HepG2 (cell line): ENCODE data around the gene BEST2. TPM values are rescaled to one million over a fixed set of nuclear protein-coding genes. Genes with fewer than 3 reads are reported as not detected.

Experiments
- ASH2L ChIP-seq: fragments of 300-600, 200-600 bp; sonication (generic); IDR thresholded peaks from 2 replicates; pipeline ENCODE4 v1.7.0; 2017; ENCODE audit warnings: low read depth, mild to moderate bottlenecking, moderate library complexity, mixed read lengths, low read length; ENCODE audit not compliant: insufficient read length
- BCL6 ChIP-seq: IDR thresholded peaks from 2 replicates; pipeline ENCODE4 v1.6.1; 2016; ENCODE audit warnings: missing genetic modification reagents, missing compliant biosample characterization
- CREB1 ChIP-seq, 2 experiments: fragments of 450-650 bp in 1 of 2; IDR thresholded peaks; 2 replicates each; pipeline ENCODE4 v1.6.1; 2016 to 2017; ENCODE audit warnings: control low read depth in 1 of 2, mild to moderate bottlenecking in 1 of 2, missing compliant biosample characterization in 1 of 2, missing genetic modification characterization in 1 of 2
- DBP ChIP-seq: sonication (generic); formaldehyde crosslinking; IDR thresholded peaks from 2 replicates; pipeline ENCODE4 v1.4.0; 2020; ENCODE audit warnings: missing genetic modification reagents; ENCODE audit errors: not compliant biosample characterization
- GATAD1 ChIP-seq: IDR thresholded peaks from 2 replicates; pipeline ENCODE4 v1.6.1; 2016; ENCODE audit warnings: missing genetic modification reagents, missing compliant biosample characterization
- GFI1 ChIP-seq: sonication (generic); formaldehyde crosslinking; IDR thresholded peaks from 2 replicates; pipeline ENCODE4 v1.5.0; 2020; ENCODE audit warnings: missing genetic modification reagents, mild to moderate bottlenecking, borderline replicate concordance
- HCFC1 ChIP-seq: fragments of 150-350 bp; IDR thresholded peaks from 2 replicates; pipeline ENCODE4 v1.6.1; 2014; ENCODE audit warnings: low read depth, low read length
- HDAC2 ChIP-seq: sonication (generic); formaldehyde crosslinking; IDR thresholded peaks from 2 replicates; pipeline ENCODE4 v1.4.0; 2020; ENCODE audit warnings: missing genetic modification reagents
- HES4 ChIP-seq: sonication (generic); formaldehyde crosslinking; IDR thresholded peaks from 2 replicates; pipeline ENCODE4 v1.9.0; 2021; ENCODE audit warnings: mild to moderate bottlenecking, missing genetic modification reagents, borderline replicate concordance
- HOXA3 ChIP-seq: sonication (generic); formaldehyde crosslinking; IDR thresholded peaks from 2 replicates; pipeline ENCODE4 v1.5.0; 2020; ENCODE audit warnings: missing genetic modification reagents
- HOXA5 ChIP-seq: sonication (generic); formaldehyde crosslinking; IDR thresholded peaks from 2 replicates; pipeline ENCODE4 v1.4.0; 2020; ENCODE audit warnings: missing genetic modification reagents
- MYC ChIP-seq: sonication (generic); formaldehyde crosslinking; IDR thresholded peaks from 2 replicates; pipeline ENCODE4 v1.9.0; 2021; ENCODE audit warnings: missing genetic modification reagents, borderline replicate concordance
- NR2C2 ChIP-seq: sonication (generic); formaldehyde crosslinking; IDR thresholded peaks from 2 replicates; pipeline ENCODE4 v1.4.0; 2020; ENCODE audit warnings: missing genetic modification reagents, mild to moderate bottlenecking, moderate library complexity, borderline replicate concordance
- NR2F6 ChIP-seq, 2 experiments: IDR thresholded peaks; 2 replicates each; pipeline ENCODE4 v1.6.1; 2016; ENCODE audit warnings: antibody characterized with exemption in 1 of 2, mild to moderate bottlenecking in 1 of 2
- RBFOX2 ChIP-seq: fragments of 200-400 bp; formaldehyde crosslinking; IDR thresholded peaks from 2 replicates; pipeline ENCODE4 v1.6.1; 2017; ENCODE audit warnings: low read depth, mild to moderate bottlenecking, low read length
- RELA ChIP-seq: sonication (generic); formaldehyde crosslinking; IDR thresholded peaks from 2 replicates; pipeline ENCODE4 v1.4.0; 2020; ENCODE audit warnings: missing genetic modification reagents
- SALL1 ChIP-seq: sonication (generic); formaldehyde crosslinking; IDR thresholded peaks from 2 replicates; pipeline ENCODE4 v1.8.0; 2022; ENCODE audit warnings: mild to moderate bottlenecking, missing genetic modification reagents
- SMC3 ChIP-seq: IDR thresholded peaks from 2 replicates; pipeline ENCODE4 v1.6.1; 2011; ENCODE audit warnings: low read length, improper control_type of control experiment
- TOPORS ChIP-seq: sonication (generic); formaldehyde crosslinking; IDR thresholded peaks from 2 replicates; pipeline ENCODE4 v1.8.0; 2023; ENCODE audit warnings: mild to moderate bottlenecking, missing genetic modification reagents
- ZC3H4 ChIP-seq: sonication (generic); formaldehyde crosslinking; IDR thresholded peaks from 2 replicates; pipeline ENCODE4 v1.4.0; 2020; ENCODE audit warnings: missing genetic modification reagents, borderline replicate concordance
- ZFP36L1 ChIP-seq: sonication (generic); formaldehyde crosslinking; IDR thresholded peaks from 2 replicates; pipeline ENCODE4 v1.8.0; 2022; ENCODE audit warnings: mild to moderate bottlenecking, missing genetic modification reagents, moderate library complexity
- ZFP41 ChIP-seq: sonication (generic); formaldehyde crosslinking; IDR thresholded peaks from 2 replicates; pipeline ENCODE4 v1.4.0; 2020; ENCODE audit warnings: mild to moderate bottlenecking, missing genetic modification reagents, borderline replicate concordance
- ZGPAT ChIP-seq: IDR thresholded peaks from 2 replicates; pipeline ENCODE4 v1.6.1; 2016; ENCODE audit warnings: mild to moderate bottlenecking
- ZNF224 ChIP-seq: sonication (generic); formaldehyde crosslinking; IDR thresholded peaks from 2 replicates; pipeline ENCODE4 v1.5.0; 2020; ENCODE audit warnings: mild to moderate bottlenecking, missing genetic modification reagents
- ZNF768 ChIP-seq: sonication (generic); formaldehyde crosslinking; IDR thresholded peaks from 2 replicates; pipeline ENCODE4 v1.4.0; 2020; ENCODE audit warnings: missing genetic modification reagents
- ZNF792 ChIP-seq: IDR thresholded peaks from 2 replicates; pipeline ENCODE4 v1.6.1; 2016
- ZNF883 ChIP-seq: sonication (generic); formaldehyde crosslinking; IDR thresholded peaks from 2 replicates; pipeline ENCODE4 v1.5.1; 2020; ENCODE audit warnings: mild to moderate bottlenecking, missing genetic modification reagents; ENCODE audit errors: not compliant biosample characterization
- ZSCAN20 ChIP-seq: sonication (generic); formaldehyde crosslinking; IDR thresholded peaks from 2 replicates; pipeline ENCODE4 v1.4.0; 2020; ENCODE audit warnings: missing genetic modification reagents, mild to moderate bottlenecking, borderline replicate concordance
- ZSCAN25 ChIP-seq: sonication (generic); formaldehyde crosslinking; IDR thresholded peaks from 2 replicates; pipeline ENCODE4 v1.8.0; 2022; ENCODE audit warnings: mild to moderate bottlenecking, missing genetic modification reagents
- ZSCAN31 ChIP-seq: sonication (generic); formaldehyde crosslinking; IDR thresholded peaks from 2 replicates; pipeline ENCODE4 v1.5.0; 2020; ENCODE audit warnings: low read depth, mild to moderate bottlenecking, missing genetic modification reagents
- polyA plus RNA-seq, 8 experiments: library from polyadenylated mRNA; depleted of rRNA in 3 of 8; stranded (reverse) in 7 of 8; unstranded in 1 of 8; fragments of >200 nt; fragmentation: Illumina TruSeq in 4 of 8; extraction: Trizol in 4 of 8; gene quantifications; 2 replicates each; pipeline versions ENCODE4 v1.2.1 to v1.2.3, GENCODE V29; 2011 to 2016; ENCODE audit warnings: low read depth in 4 of 8, missing spikeins in 1 of 8, mixed read lengths in 1 of 8; ENCODE audit not compliant: insufficient read depth in 1 of 8
- total RNA-seq, 5 experiments: library from RNA; depleted of rRNA; stranded (reverse); fragments of >200 nt; fragmentation: Illumina TruSeq; extraction: Trizol; gene quantifications; 2 replicates each; pipeline ENCODE4 v1.2.3, GENCODE V29; 2016; ENCODE audit warnings: low read depth in 1 of 5

BEST2 gene
- total and polyA plus RNA-seq, 2 of the 13 experiments (the other 11 are each of a cell fraction or from before 2014, with no cell fraction given) = not detected

DNA sequence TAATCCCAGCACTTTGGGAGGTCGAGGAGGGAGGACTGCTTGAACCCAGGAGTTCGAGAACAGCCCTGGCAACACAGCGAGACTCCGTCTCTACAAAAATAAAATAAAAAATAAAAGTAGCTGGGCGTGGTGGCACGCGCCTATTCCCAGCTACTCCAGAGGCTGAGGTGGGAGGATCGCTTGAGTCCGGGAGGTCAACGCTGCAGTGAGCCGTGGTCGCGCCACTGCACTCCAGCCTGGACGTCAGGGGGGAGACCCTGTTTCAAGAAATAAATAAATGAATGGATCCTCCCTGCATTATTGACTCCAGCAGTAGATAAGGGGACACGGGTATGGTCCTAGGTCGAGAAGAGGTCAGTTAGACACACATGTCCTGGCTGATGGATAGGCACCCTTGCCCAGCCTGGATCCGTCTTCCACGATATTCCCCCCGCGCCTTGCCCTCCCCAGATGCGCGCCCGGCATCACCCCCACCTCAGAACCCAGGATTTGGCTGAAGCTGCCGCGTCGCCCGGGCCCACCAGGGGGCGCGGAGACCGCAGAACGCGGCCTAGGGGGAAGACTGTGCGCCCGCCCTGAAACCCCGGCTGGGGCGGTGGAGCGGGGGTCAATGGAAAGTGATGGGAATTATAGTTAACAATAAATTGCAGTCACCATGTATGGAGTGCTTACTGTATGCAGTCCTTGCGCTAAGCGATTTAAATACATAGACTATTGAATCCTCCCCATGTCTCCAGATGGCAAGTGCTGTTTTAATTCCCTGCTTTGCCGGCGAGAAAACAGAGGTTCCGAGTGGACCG is 25.8 kb downstream of the BEST2 start (continued):
- peak; percentile 43 for TF ChIP-seq ZGPAT
- TF ChIP-seq RELA (CRISPR knock-in tag) = no peak
- no peak for TF ChIP-seq NR2F6 (IDR thresholded peaks at IDR 0.05)
- no peak; the same call in 1 of the 2 replicates for TF ChIP-seq NR2F6 (CRISPR knock-in tag; IDR thresholded peaks at IDR 0.05)
- TF ChIP-seq HOXA3 = peak; percentile 58; the same call in 1 of the 2 replicates
- no peak for TF ChIP-seq ZFP36L1 (CRISPR knock-in tag)
- TF ChIP-seq RBFOX2 = 0 out of 2 replicates have a peak, but pooled peaks have one; percentile 7
- TF ChIP-seq ZFP41 (CRISPR knock-in tag) = no peak
- peak; percentile 34; the same call in 1 of the 2 replicates for TF ChIP-seq SALL1 (CRISPR knock-in tag)
- TF ChIP-seq ASH2L = no peak
- TF ChIP-seq GFI1 = 0 out of 2 replicates have a peak, but pooled peaks have one; percentile 26
- TF ChIP-seq ZSCAN31 (CRISPR knock-in tag) = no peak
- 0 out of 2 replicates have a peak, but pooled peaks have one; percentile 46 for TF ChIP-seq TOPORS (CRISPR knock-in tag)
- 0 out of 2 replicates have a peak, but pooled peaks have one; percentile 18 for TF ChIP-seq NR2C2 (CRISPR knock-in tag)
- TF ChIP-seq ZNF768 (CRISPR knock-in tag) = peak; percentile 46; the same call in 1 of the 2 replicates
- TF ChIP-seq ZSCAN20 (CRISPR knock-in tag) = 0 out of 2 replicates have a peak, but pooled peaks have one; percentile 51
- no peak for TF ChIP-seq ZNF883 (CRISPR knock-in tag)
- no peak for TF ChIP-seq HCFC1
- TF ChIP-seq DBP = no peak
- TF ChIP-seq CREB1 (IDR thresholded peaks at IDR 0.05) = no peak
- TF ChIP-seq CREB1 (CRISPR knock-in tag; IDR thresholded peaks at IDR 0.05) = peak; percentile 44; the same call in 1 of the 2 replicates
- TF ChIP-seq ZNF792 (CRISPR knock-in tag) = no peak
- 0 out of 2 replicates have a peak, but pooled peaks have one; percentile 25 for TF ChIP-seq MYC (CRISPR knock-in tag)
- TF ChIP-seq SMC3 = peak; percentile 40; the same call in 1 of the 2 replicates
- TF ChIP-seq ZC3H4 (CRISPR knock-in tag) = no peak
- TF ChIP-seq HDAC2 (CRISPR knock-in tag) = peak; percentile 50; the same call in 1 of the 2 replicates
- TF ChIP-seq BCL6 (CRISPR knock-in tag) = 0 out of 2 replicates have a peak, but pooled peaks have one; percentile 25
- TF ChIP-seq ZNF224 (CRISPR knock-in tag) = no peak
- 0 out of 2 replicates have a peak, but pooled peaks have one; percentile 19 for TF ChIP-seq GATAD1 (CRISPR knock-in tag)
- no peak for TF ChIP-seq ZSCAN25 (CRISPR knock-in tag)
- TF ChIP-seq HES4 (CRISPR knock-in tag) = 0 out of 2 replicates have a peak, but pooled peaks have one; percentile 40
- TF ChIP-seq HOXA5 (CRISPR knock-in tag) = 0 out of 2 replicates have a peak, but pooled peaks have one; percentile 47
